NCI-H2171 treated with DMSO at 0.1 percent for 48 hours (cell line): ENCODE data around the gene FBXO36.

Source experiments
- DNase-seq: peaks from one replicate; lab custom pipeline; 2025; lab: John Stamatoyannopoulos, UW

Gene FBXO36

DNA sequence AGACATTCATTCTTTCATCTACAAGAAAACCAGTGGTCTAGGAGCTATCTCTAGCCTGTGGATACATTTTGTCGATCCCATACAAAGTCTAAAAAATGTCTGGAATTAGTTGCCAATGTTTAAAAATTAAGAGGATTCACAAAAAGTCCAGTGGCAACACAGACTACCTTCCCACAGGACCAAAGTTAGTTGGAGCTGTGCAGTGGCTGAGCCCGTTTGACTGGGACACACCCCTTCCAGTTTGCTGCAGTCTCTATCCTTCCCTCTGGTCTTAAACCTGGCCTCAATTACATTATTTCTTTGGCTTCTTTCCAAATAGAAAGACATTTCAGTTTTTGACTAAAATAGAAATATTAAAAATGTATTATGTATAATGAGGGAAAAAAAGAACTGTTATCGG lies 127.8 kb downstream of the FBXO36 start:
- DNase-seq = no peak

- no peak for DNase-seq
These were observed 130.0 kb downstream of the FBXO36 start for GRCh38 chr2:230052299-230052698.

DNA sequence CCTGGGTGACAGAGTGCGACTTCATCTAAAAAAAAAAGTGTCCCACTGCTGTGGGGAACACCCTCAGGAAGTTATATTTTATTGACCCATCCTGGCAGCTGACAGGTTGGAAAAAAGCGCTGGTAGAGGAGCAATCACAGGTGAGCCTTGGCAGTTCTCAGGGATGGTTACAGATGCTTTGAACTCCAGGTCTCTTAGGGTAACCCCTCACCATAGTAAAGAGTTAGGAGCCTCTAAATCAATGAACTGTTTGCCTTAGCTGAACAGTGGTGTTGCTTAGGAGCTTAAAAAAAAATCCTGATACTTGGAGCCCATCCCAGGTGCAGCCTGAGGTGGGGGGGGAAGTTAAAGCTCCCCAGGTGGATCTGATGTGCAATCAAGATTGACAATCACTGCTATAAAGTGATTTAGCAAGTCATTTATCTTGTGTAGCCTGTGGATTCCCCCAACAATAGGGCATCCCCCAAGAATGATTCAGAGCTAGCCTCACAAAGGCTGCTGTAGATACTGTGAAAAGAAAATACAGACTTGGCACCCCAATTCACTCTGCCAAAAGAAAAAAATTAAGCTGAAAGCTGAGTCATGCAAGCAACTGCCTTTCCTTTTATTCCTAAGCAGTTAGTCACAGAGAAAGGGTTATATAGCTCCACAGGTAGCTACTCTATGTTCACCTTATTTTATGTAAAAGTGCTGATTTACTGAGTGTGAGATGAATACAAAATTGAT lies 131.6 kb downstream of the FBXO36 start:
- DNase-seq = no peak

DNA sequence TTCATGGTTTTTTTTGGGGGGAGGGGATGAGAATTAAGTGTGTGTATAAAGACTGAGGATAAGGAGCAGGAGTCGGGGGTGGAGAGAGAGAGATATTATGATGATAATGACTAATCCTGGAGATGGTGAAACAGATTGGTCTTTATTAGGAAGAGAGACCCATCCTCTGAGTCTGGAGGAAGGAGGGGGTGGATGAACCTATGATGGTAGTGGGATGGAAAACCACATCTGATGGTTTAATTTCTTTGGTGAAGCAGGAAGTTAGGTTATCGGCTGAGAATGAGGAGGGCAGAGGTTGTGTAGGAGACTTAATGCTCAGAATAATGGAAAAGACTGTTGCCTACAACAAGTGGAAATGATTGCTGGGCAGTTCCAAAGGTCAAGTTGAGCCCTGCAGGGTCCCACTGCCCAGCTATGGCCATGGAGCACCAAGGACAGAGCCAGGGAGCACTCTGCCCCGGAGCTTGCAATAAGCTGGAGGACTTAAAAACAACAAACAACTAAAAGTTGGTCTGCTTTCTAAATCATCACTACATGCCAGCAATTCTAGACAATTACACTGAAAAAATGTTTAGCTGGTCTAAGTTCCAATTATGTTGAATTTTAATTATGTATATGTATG lies 138.5 kb downstream of the FBXO36 start:
- DNase-seq = no peak
